HepG2 (cell line): Measurements from ENCODE around the gene KIFC1. TPM values are rescaled to one million over a fixed set of nuclear protein-coding genes. Genes with fewer than 3 reads are reported as not detected.
A peak's percentile ranks its signal among the peaks of the same experiment; 100 is the strongest.

Experiments
- ARNTL ChIP-seq: sonication (generic); formaldehyde crosslinking; IDR thresholded peaks from 2 replicates; pipeline ENCODE4 v1.4.0; 2020; ENCODE audit warnings: mild to moderate bottlenecking, missing genetic modification reagents
- ATF1 ChIP-seq: IDR thresholded peaks from 2 replicates; pipeline ENCODE4 v1.6.1; 2016; ENCODE audit warnings: mild to moderate bottlenecking, control low read depth
- ETV5 ChIP-seq: IDR thresholded peaks from 2 replicates; pipeline ENCODE4 v1.6.1; 2018; ENCODE audit warnings: missing biosample characterization, missing genetic modification reagents, inconsistent platforms, borderline replicate concordance
- HMG20A ChIP-seq: IDR thresholded peaks from 2 replicates; pipeline ENCODE4 v1.6.1; 2016; ENCODE audit warnings: borderline replicate concordance
- HOMEZ ChIP-seq: IDR thresholded peaks from 2 replicates; pipeline ENCODE4 v1.6.1; 2016; ENCODE audit warnings: low read depth
- IRF2 ChIP-seq: IDR thresholded peaks from 2 replicates; pipeline ENCODE4 v1.6.1; 2018; ENCODE audit warnings: missing genetic modification reagents, missing compliant biosample characterization
- MAFK ChIP-seq, 2 experiments: IDR thresholded peaks in 1 of 2; conservative IDR thresholded peaks in 1 of 2; 2 replicates each; pipeline ENCODE4 v1.6.1; 2011; ENCODE audit warnings: improper control_type of control experiment in 2 of 2, low read length in 2 of 2
- NR0B2 ChIP-seq: sonication (generic); formaldehyde crosslinking; IDR thresholded peaks from 2 replicates; pipeline ENCODE4 v1.4.0; 2020; ENCODE audit warnings: mild to moderate bottlenecking, missing genetic modification reagents
- POGK ChIP-seq: sonication (generic); formaldehyde crosslinking; conservative IDR thresholded peaks from 2 replicates; pipeline ENCODE4 v1.8.0; 2022; ENCODE audit warnings: mild to moderate bottlenecking, moderate library complexity, missing genetic modification reagents
- PRDM10 ChIP-seq: sonication (generic); formaldehyde crosslinking; IDR thresholded peaks from 2 replicates; pipeline ENCODE4 v1.4.0; 2020; ENCODE audit warnings: low read depth, missing genetic modification reagents
- SAP130 ChIP-seq: IDR thresholded peaks from 2 replicates; pipeline ENCODE4 v1.6.1; 2016; ENCODE audit warnings: low read depth
- SOX13 ChIP-seq, 3 experiments: fragments of 450-650 bp in 1 of 3; sonication (generic) in 1 of 3; formaldehyde crosslinking in 1 of 3; IDR thresholded peaks in 2 of 3; conservative IDR thresholded peaks in 1 of 3; 2 replicates each; pipeline versions ENCODE4 v1.5.0 to v1.6.1; 2016 to 2020; ENCODE audit warnings: antibody characterized with exemption in 1 of 3, mild to moderate bottlenecking in 1 of 3, missing compliant biosample characterization in 1 of 3, missing genetic modification reagents in 1 of 3, moderate library complexity in 1 of 3
- SSRP1 ChIP-seq: IDR thresholded peaks from 2 replicates; pipeline ENCODE4 v1.6.1; 2016; ENCODE audit warnings: control low read depth
- SUZ12 ChIP-seq: fragments of 150-350 bp; IDR thresholded peaks from 2 replicates; pipeline ENCODE4 v1.6.1; 2014; ENCODE audit warnings: low read depth, low read length
- ZNF121 ChIP-seq: sonication (generic); formaldehyde crosslinking; IDR thresholded peaks from 2 replicates; pipeline ENCODE4 v1.5.0; 2020; ENCODE audit warnings: mild to moderate bottlenecking, missing genetic modification reagents
- ZNF263 ChIP-seq: sonication (generic); formaldehyde crosslinking; IDR thresholded peaks from 2 replicates; pipeline ENCODE4 v1.4.0; 2020; ENCODE audit warnings: missing genetic modification reagents
- ZNF3 ChIP-seq: IDR thresholded peaks from 2 replicates; pipeline ENCODE4 v1.7.0; 2017; ENCODE audit warnings: inconsistent platforms
- ZNF484 ChIP-seq: sonication (generic); formaldehyde crosslinking; IDR thresholded peaks from 2 replicates; pipeline ENCODE4 v1.5.1; 2020; ENCODE audit warnings: mild to moderate bottlenecking, low read depth, missing genetic modification reagents, borderline replicate concordance
- ZNF589 ChIP-seq: sonication (generic); formaldehyde crosslinking; conservative IDR thresholded peaks from 2 replicates; pipeline ENCODE4 v1.8.0; 2022; ENCODE audit warnings: mild to moderate bottlenecking, moderate library complexity, missing genetic modification reagents
- ZNF766 ChIP-seq: sonication (generic); formaldehyde crosslinking; IDR thresholded peaks from 2 replicates; pipeline ENCODE4 v1.5.0; 2020; ENCODE audit warnings: missing genetic modification reagents, borderline replicate concordance
- ZNF775 ChIP-seq: sonication (generic); formaldehyde crosslinking; IDR thresholded peaks from 2 replicates; pipeline ENCODE4 v1.4.0; 2020; ENCODE audit warnings: missing genetic modification reagents, mild to moderate bottlenecking, moderate library complexity, borderline replicate concordance
- ZSCAN29 ChIP-seq: sonication (generic); formaldehyde crosslinking; conservative IDR thresholded peaks from 2 replicates; pipeline ENCODE4 v1.4.0; 2020; ENCODE audit warnings: mild to moderate bottlenecking, missing genetic modification reagents
- polyA plus RNA-seq, 8 experiments: library from polyadenylated mRNA; depleted of rRNA in 3 of 8; stranded (reverse) in 7 of 8; unstranded in 1 of 8; fragments of >200 nt; fragmentation: Illumina TruSeq in 4 of 8; extraction: Trizol in 4 of 8; gene quantifications; 2 replicates each; pipeline versions ENCODE4 v1.2.1 to v1.2.3, GENCODE V29; 2011 to 2016; ENCODE audit warnings: low read depth in 4 of 8, missing spikeins in 1 of 8, mixed read lengths in 1 of 8; ENCODE audit not compliant: insufficient read depth in 1 of 8
- total RNA-seq, 5 experiments: library from RNA; depleted of rRNA; stranded (reverse); fragments of >200 nt; fragmentation: Illumina TruSeq; extraction: Trizol; gene quantifications; 2 replicates each; pipeline ENCODE4 v1.2.3, GENCODE V29; 2016; ENCODE audit warnings: low read depth in 1 of 5

The KIFC1 gene
- total and polyA plus RNA-seq, 2 of the 13 experiments (the other 11 are each of a cell fraction or from before 2014, with no cell fraction given) = 25.0 to 45.5 TPM

- TF ChIP-seq HOMEZ (CRISPR knock-in tag) = peak; percentile 54; the same call in 1 of the 2 replicates
- no peak; the same call in 1 of the 2 replicates for TF ChIP-seq ZNF484 (CRISPR knock-in tag)
- peak; percentile 66 for TF ChIP-seq IRF2 (CRISPR knock-in tag)
- TF ChIP-seq MAFK (conservative IDR thresholded peaks at IDR 0.05 in 1 of 2, IDR thresholded peaks at IDR 0.05 in 1 of 2; ENCODE audit: low read length in 2 of 2) = peak in 1 of 2 experiments; percentile 27; a peak in 1 of 4 replicates
- peak; percentile 87 for TF ChIP-seq NR0B2 (CRISPR knock-in tag)
- peak; percentile 72 for TF ChIP-seq POGK (CRISPR knock-in tag)
- peak; percentile 57 for TF ChIP-seq ETV5 (CRISPR knock-in tag)
- TF ChIP-seq ZNF766 (CRISPR knock-in tag) = peak; percentile 97
- TF ChIP-seq SSRP1 (CRISPR knock-in tag) = peak; percentile 84; the same call in 1 of the 2 replicates
- TF ChIP-seq ZNF121 (CRISPR knock-in tag) = no peak
- TF ChIP-seq SUZ12 = no peak
- peak; percentile 99 for TF ChIP-seq ARNTL (CRISPR knock-in tag)
- peak; percentile 99 for TF ChIP-seq SAP130 (CRISPR knock-in tag)
- TF ChIP-seq ZNF775 (CRISPR knock-in tag) = peak; percentile 90; the same call in 1 of the 2 replicates
- no peak for TF ChIP-seq ZNF3 (CRISPR knock-in tag)
- TF ChIP-seq PRDM10 (CRISPR knock-in tag) = 0 out of 2 replicates have a peak, but pooled peaks have one; percentile 57
- TF ChIP-seq SOX13 (IDR thresholded peaks at IDR 0.05) = no peak
- 0 out of 4 replicates have a peak, but pooled peaks of 1 of the 2 experiments have one; percentile 34 for TF ChIP-seq SOX13 (CRISPR knock-in tag; conservative IDR thresholded peaks at IDR 0.05 in 1 of 2, IDR thresholded peaks at IDR 0.05 in 1 of 2)
- 0 out of 2 replicates have a peak, but pooled peaks have one; percentile 50 for TF ChIP-seq ZSCAN29 (CRISPR knock-in tag)
- peak; percentile 36; the same call in 1 of the 2 replicates for TF ChIP-seq ZNF263 (CRISPR knock-in tag)
- TF ChIP-seq ZNF589 = peak; percentile 43
- no peak; the same call in 1 of the 2 replicates for TF ChIP-seq HMG20A (CRISPR knock-in tag)
- peak; percentile 90 for TF ChIP-seq ATF1 (CRISPR knock-in tag)
These were observed 26.5 kb downstream of the KIFC1 start, which contains the start of gene CUTA (continued) for GRCh38 chr6:33417903-33418689.
